ENCODE measurements around the gene ANKMY1. TPM values are rescaled to one million over a fixed set of nuclear protein-coding genes. Genes with fewer than 3 reads are reported as not detected.

The ANKMY1 gene
- total RNA-seq, 4 donors from 2014 or later, result 7.0 to 12.0 (median 8.9) TPM

DNA sequence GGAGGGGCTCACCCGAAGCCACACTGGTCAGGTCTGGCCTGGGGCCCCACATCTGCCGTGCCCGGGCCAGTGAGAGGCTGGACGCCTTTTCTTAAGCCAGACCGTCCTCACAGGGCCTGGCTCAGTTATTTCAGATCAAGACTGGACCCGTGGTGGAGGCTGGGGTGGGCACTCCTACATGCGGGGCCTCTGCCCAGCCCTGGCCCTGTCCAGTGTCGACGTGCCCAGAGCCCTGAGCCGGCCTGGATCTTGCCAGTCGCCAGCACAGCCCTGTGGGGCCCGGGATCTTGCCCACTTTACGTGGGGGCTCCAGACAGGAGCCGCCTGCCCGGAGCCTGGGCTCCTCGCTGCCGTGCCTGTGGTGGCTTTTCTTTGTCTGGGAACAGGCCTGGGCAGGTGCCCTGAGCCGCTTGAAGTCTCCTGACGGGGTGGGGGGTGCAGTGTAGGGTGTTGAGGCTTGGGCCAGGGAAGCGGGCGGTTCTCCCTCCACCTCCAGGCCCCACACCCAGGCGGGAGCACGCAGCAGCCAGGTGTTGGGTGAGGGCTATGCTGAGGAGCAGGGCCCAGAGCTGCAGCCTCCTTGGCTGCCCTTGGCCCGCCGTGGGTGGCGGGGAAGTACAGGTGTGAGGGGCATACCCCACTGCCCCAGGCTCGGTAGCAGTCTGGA is 116.3 kb downstream of the ANKMY1 start:
- Histone ChIP-seq H3K27ac (no peak overlapping the region), H3K4me1 (peaks cover 0 to 52% (median 11%) of the 10 kb centered on the region in 3 donors), H3K36me3 (peaks cover 0 to 26% of the 10 kb centered on the region in 2 donors), H3K27me3 (peaks cover 18% of the 10 kb centered on the region), H3K4me3 (no peak overlapping the region), H3K9me3 (no peaks in the 10 kb centered on the region)
- TF ChIP-seq POLR2A (IDR thresholded peaks at IDR 0.05) (no peak), POLR2AphosphoS5 (IDR thresholded peaks at IDR 0.05) (no peak), EP300 (IDR thresholded peaks at IDR 0.05) (no peak)
- TF ChIP-seq, protein P1, sequence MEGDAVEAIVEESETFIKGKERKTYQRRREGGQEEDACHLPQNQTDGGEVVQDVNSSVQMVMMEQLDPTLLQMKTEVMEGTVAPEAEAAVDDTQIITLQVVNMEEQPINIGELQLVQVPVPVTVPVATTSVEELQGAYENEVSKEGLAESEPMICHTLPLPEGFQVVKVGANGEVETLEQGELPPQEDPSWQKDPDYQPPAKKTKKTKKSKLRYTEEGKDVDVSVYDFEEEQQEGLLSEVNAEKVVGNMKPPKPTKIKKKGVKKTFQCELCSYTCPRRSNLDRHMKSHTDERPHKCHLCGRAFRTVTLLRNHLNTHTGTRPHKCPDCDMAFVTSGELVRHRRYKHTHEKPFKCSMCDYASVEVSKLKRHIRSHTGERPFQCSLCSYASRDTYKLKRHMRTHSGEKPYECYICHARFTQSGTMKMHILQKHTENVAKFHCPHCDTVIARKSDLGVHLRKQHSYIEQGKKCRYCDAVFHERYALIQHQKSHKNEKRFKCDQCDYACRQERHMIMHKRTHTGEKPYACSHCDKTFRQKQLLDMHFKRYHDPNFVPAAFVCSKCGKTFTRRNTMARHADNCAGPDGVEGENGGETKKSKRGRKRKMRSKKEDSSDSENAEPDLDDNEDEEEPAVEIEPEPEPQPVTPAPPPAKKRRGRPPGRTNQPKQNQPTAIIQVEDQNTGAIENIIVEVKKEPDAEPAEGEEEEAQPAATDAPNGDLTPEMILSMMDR (IDR thresholded peaks at IDR 0.05), result no peak
- 73 to 100% methylated on average over 1 to 4 of the region's 27 CpGs for WGBS, 2 donors (ENCODE audit: low coverage in 1 of 2)
- no peak for ATAC-seq

DNA sequence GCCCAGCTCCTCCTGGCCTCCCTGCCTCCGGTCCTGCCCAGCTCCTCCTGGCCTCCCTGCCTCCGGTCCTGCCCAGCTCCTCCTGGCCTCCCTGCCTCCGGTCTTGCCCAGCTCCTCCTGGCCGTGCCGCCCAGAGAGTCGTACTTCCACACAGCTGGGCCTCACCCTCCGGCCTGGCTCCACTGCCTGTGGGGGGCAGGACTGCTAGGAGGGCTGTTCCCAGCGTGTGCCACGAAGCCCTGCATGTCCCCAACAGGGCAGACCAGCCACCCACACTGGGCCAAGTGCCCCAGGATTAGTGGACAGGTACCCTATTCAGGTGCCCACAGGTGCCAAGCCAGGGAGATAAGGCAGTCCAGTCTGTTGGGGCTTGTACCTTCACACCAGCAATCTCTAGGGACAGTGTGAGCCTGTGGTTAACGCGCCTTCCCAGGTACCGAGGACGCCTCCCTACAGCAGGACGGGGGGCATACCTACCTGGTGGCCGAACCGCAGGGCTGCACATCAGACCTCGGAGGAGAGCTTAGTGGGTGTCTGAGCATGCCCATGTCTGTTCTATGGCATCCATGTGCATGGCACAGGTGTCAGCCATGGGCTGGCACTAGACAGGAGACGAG is 117.0 kb downstream of the ANKMY1 start:
- Histone ChIP-seq H3K27ac (no peak overlapping the region), H3K27me3 (peaks cover 19% of the 10 kb centered on the region), H3K9me3 (no peaks in the 10 kb centered on the region), H3K4me3 (no peak overlapping the region), H3K36me3 (peaks cover 0 to 19% of the 10 kb centered on the region in 2 donors), H3K4me1 (peaks cover 0 to 58% (median 15%) of the 10 kb centered on the region in 3 donors)
- TF ChIP-seq, protein P1 (IDR thresholded peaks at IDR 0.05), result no peak
- TF ChIP-seq EP300 (IDR thresholded peaks at IDR 0.05) (no peak), POLR2A (IDR thresholded peaks at IDR 0.05) (no peak), POLR2AphosphoS5 (IDR thresholded peaks at IDR 0.05) (no peak)
- ATAC-seq, result no peak
- WGBS, 2 donors (ENCODE audit: low coverage in 1 of 2), result 95 to 100% methylated on average over 1 to 7 of the region's 18 CpGs

GRCh38 chr2:240440251-240440650 is 117.5 kb downstream of the ANKMY1 start:
- Histone ChIP-seq H3K4me1 (peaks cover 0 to 59% (median 15%) of the 10 kb centered on the region in 3 donors), H3K27me3 (peaks cover 20% of the 10 kb centered on the region)

DNA sequence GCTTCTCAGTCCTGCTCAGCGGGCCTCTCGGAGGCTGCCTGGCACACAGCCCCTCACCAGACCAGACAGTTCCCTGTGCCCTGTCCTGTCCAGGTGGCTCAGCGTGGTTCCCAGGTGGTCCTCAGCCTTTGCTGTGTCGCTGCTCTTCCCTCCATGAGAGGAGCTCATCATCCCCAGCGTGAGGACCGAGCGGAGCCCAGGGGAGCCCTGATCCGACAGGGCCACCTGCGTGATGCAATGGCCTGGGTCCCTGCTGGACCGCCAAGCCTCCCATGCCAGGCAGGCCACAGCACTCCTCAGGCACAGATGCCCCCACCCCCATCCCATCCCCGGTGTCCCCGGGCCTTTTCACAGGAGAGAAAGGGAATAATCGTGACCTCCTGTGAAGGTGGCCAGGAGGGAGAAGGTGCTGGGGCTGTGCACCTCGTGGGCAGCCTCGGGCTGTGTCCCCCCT is 118.1 kb downstream of the ANKMY1 start:
- no peaks in the 10 kb centered on the region for H3K9me3 ChIP-seq
- peaks cover 0 to 11% of the 10 kb centered on the region in 2 donors for H3K36me3 ChIP-seq
- ATAC-seq, result no peak
- H3K27me3 ChIP-seq, result peaks cover 22% of the 10 kb centered on the region
- H3K27ac ChIP-seq, result no peak overlapping the region
- peaks cover 0 to 62% (median 15%) of the 10 kb centered on the region in 3 donors for H3K4me1 ChIP-seq
- WGBS, 2 donors (ENCODE audit: low coverage in 1 of 2), result 80% methylated on average over 2 of the region's 15 CpGs; no CpG with 5 or more reads in 1 of the 2 donors
- no peak overlapping the region for H3K4me3 ChIP-seq
- TF ChIP-seq POLR2AphosphoS5 (IDR thresholded peaks at IDR 0.05) (no peak), EP300 (IDR thresholded peaks at IDR 0.05) (no peak), POLR2A (IDR thresholded peaks at IDR 0.05) (no peak)
- TF ChIP-seq, protein P1 (IDR thresholded peaks at IDR 0.05), result no peak

More at GRCh38 chr2:240440251-240440650, 117.5 kb downstream of the ANKMY1 start:
- TF ChIP-seq POLR2A (IDR thresholded peaks at IDR 0.05) (no peak), POLR2AphosphoS5 (IDR thresholded peaks at IDR 0.05) (no peak), EP300 (IDR thresholded peaks at IDR 0.05) (no peak)
- TF ChIP-seq, protein P1 (IDR thresholded peaks at IDR 0.05), result no peak
- no peak for ATAC-seq
- peaks cover 0 to 16% of the 10 kb centered on the region in 2 donors for H3K36me3 ChIP-seq
- H3K4me3 ChIP-seq, result no peak overlapping the region
- 79% methylated on average over 10 of the region's 12 CpGs; no CpG with 5 or more reads in 1 of the 2 donors for WGBS, 2 donors (ENCODE audit: low coverage in 1 of 2)
- H3K27ac ChIP-seq, result no peak overlapping the region
- H3K9me3 ChIP-seq, result no peaks in the 10 kb centered on the region
